Effector memory CD4-positive, alpha-beta T cell (primary cell): ENCODE measurements around the gene APRT.

Experiments used
- DNase-seq, 3 donors: peaks; one replicate each; pipeline ENCODE4 v3.0.0-alpha.2; 2020
- H3K27ac ChIP-seq: 2 replicates; pipeline ENCODE4 v1.7.0; 2013; ENCODE audit warnings: mild to moderate bottlenecking, low read length, moderate library complexity; ENCODE audit not compliant: insufficient read depth, poor library complexity, severe bottlenecking
- H3K27me3 ChIP-seq: replicated peaks from 2 replicates; pipeline ENCODE4 v1.7.0; 2013; ENCODE audit warnings: mild to moderate bottlenecking, low read length; ENCODE audit not compliant: insufficient read depth, control insufficient read depth, poor library complexity, severe bottlenecking
- H3K36me3 ChIP-seq: 2 replicates; pipeline ENCODE4 v1.7.0; 2013; ENCODE audit warnings: mild to moderate bottlenecking, low read length, moderate library complexity; ENCODE audit not compliant: control insufficient read depth, insufficient read depth
- H3K4me1 ChIP-seq: 2 replicates; pipeline ENCODE4 v1.7.0; 2013; ENCODE audit warnings: low read length, mild to moderate bottlenecking; ENCODE audit not compliant: control insufficient read depth, insufficient read depth, poor library complexity, severe bottlenecking
- H3K4me3 ChIP-seq: 2 replicates; pipeline ENCODE4 v1.7.0; 2013; ENCODE audit warnings: low read length, low read depth, mild to moderate bottlenecking; ENCODE audit not compliant: insufficient read depth, poor library complexity, severe bottlenecking
- H3K9me3 ChIP-seq: 2 replicates; pipeline ENCODE4 v1.7.0; 2013; ENCODE audit warnings: mild to moderate bottlenecking, low read length, moderate library complexity; ENCODE audit not compliant: control insufficient read depth

APRT gene

GRCh38 chr16:88767546-88768070 lies 44.1 kb downstream of the APRT start:
- Histone ChIP-seq H3K36me3 (peaks cover 14% of the 10 kb centered on the region), H3K9me3 (no peaks in the 10 kb centered on the region), H3K27ac (peak overlapping the region; percentile 25), H3K4me1 (peaks cover 53% of the 10 kb centered on the region), H3K27me3 (no peaks in the 10 kb centered on the region), H3K4me3 (no peak overlapping the region)
- no peak for DNase-seq

- DNase-seq: no peak
- Histone ChIP-seq H3K4me1 (peaks cover 56% of the 10 kb centered on the region), H3K9me3 (no peaks in the 10 kb centered on the region), H3K27me3 (no peaks in the 10 kb centered on the region), H3K27ac (peak overlapping the region; percentile 21), H3K4me3 (no peak overlapping the region), H3K36me3 (peaks cover 14% of the 10 kb centered on the region)
Measured at GRCh38 chr16:88766975-88767374, 44.8 kb downstream of the APRT start.

GRCh38 chr16:88764913-88765349 lies 46.8 kb downstream of the APRT start:
- H3K4me3 ChIP-seq: no peak overlapping the region
- DNase-seq: no peak
- no peaks in the 10 kb centered on the region for H3K9me3 ChIP-seq
- H3K4me1 ChIP-seq: peaks cover 57% of the 10 kb centered on the region
- H3K36me3 ChIP-seq: peaks cover 11% of the 10 kb centered on the region
- no peaks in the 10 kb centered on the region for H3K27me3 ChIP-seq
- no peak overlapping the region for H3K27ac ChIP-seq

GRCh38 chr16:88764080-88764479 lies 47.6 kb downstream of the APRT start:
- Histone ChIP-seq H3K4me1 (peaks cover 57% of the 10 kb centered on the region), H3K36me3 (peaks cover 11% of the 10 kb centered on the region), H3K27ac (no peak overlapping the region)

GRCh38 chr16:88763502-88764053 lies 48.1 kb downstream of the APRT start:
- H3K4me1 ChIP-seq: peaks cover 57% of the 10 kb centered on the region
- no peak overlapping the region for H3K4me3 ChIP-seq
- no peaks in the 10 kb centered on the region for H3K9me3 ChIP-seq
- peaks cover 11% of the 10 kb centered on the region for H3K36me3 ChIP-seq
- no peak overlapping the region for H3K27ac ChIP-seq
- H3K27me3 ChIP-seq: no peaks in the 10 kb centered on the region
- no peak for DNase-seq

More at GRCh38 chr16:88764080-88764479, 47.6 kb downstream of the APRT start:
- Histone ChIP-seq H3K4me3 (no peak overlapping the region), H3K27me3 (no peaks in the 10 kb centered on the region), H3K9me3 (no peaks in the 10 kb centered on the region)
- no peak for DNase-seq

- no peak for DNase-seq
- Histone ChIP-seq H3K4me3 (no peak overlapping the region), H3K27ac (no peak overlapping the region), H3K4me1 (peaks cover 57% of the 10 kb centered on the region), H3K27me3 (no peaks in the 10 kb centered on the region), H3K9me3 (no peaks in the 10 kb centered on the region), H3K36me3 (peaks cover 11% of the 10 kb centered on the region)
Measured at GRCh38 chr16:88762941-88763340, 48.8 kb downstream of the APRT start.

- Histone ChIP-seq H3K27me3 (no peaks in the 10 kb centered on the region), H3K4me1 (peaks cover 56% of the 10 kb centered on the region), H3K9me3 (no peaks in the 10 kb centered on the region), H3K4me3 (no peak overlapping the region), H3K27ac (peak overlapping the region; percentile 25), H3K36me3 (peaks cover 11% of the 10 kb centered on the region)
- DNase-seq: no peak
Measured at GRCh38 chr16:88762258-88762870, 49.4 kb downstream of the APRT start.

- Histone ChIP-seq H3K4me1 (peaks cover 51% of the 10 kb centered on the region), H3K4me3 (no peak overlapping the region), H3K27me3 (no peaks in the 10 kb centered on the region), H3K27ac (peak overlapping the region; percentile 25), H3K36me3 (peaks cover 11% of the 10 kb centered on the region), H3K9me3 (no peaks in the 10 kb centered on the region)
- DNase-seq: no peak
Measured at GRCh38 chr16:88761830-88762229, 49.9 kb downstream of the APRT start.

GRCh38 chr16:88761143-88761534 lies 50.6 kb downstream of the APRT start:
- Histone ChIP-seq H3K27ac (peak overlapping the region; percentile 6), H3K4me1 (peaks cover 50% of the 10 kb centered on the region), H3K9me3 (no peaks in the 10 kb centered on the region), H3K4me3 (no peak overlapping the region), H3K36me3 (peaks cover 11% of the 10 kb centered on the region), H3K27me3 (no peaks in the 10 kb centered on the region)
- DNase-seq: no peak

GRCh38 chr16:88760424-88761142 lies 51.1 kb downstream of the APRT start:
- Histone ChIP-seq H3K27ac (peak overlapping the region; percentile 48), H3K27me3 (no peaks in the 10 kb centered on the region), H3K4me1 (peaks cover 50% of the 10 kb centered on the region), H3K36me3 (peaks cover 11% of the 10 kb centered on the region), H3K9me3 (no peaks in the 10 kb centered on the region), H3K4me3 (no peak overlapping the region)
- no peak for DNase-seq
